IMR-90 (cell line): ENCODE measurements around the gene ST6GALNAC3.

Experiments
- BHLHE40 ChIP-seq: fragments of 150-350 bp; IDR thresholded peaks from 2 replicates; pipeline ENCODE4 v1.6.1; 2016; ENCODE audit warnings: mild to moderate bottlenecking, low read depth, low read length
- POLR2A ChIP-seq: IDR thresholded peaks from 2 replicates; pipeline ENCODE4 v1.6.1; 2012; ENCODE audit warnings: mild to moderate bottlenecking, low read depth, low read length
- RFX5 ChIP-seq: IDR thresholded peaks from 2 replicates; pipeline ENCODE4 v1.8.0; 2012; ENCODE audit warnings: low read depth, mild to moderate bottlenecking, low read length, moderate library complexity
- SMC3 ChIP-seq: fragments of 150-350 bp; IDR thresholded peaks from 2 replicates; pipeline ENCODE4 v1.6.1; 2016; ENCODE audit warnings: low read depth, mild to moderate bottlenecking, antibody characterized with exemption, low read length, moderate library complexity
- TF ChIP-seq, protein P1 (sequence below): conservative IDR thresholded peaks from 2 replicates; pipeline ENCODE4 v1.5.1; 2012; ENCODE audit warnings: mild to moderate bottlenecking, low read depth, low read length, improper control_type of control experiment

DNA sequence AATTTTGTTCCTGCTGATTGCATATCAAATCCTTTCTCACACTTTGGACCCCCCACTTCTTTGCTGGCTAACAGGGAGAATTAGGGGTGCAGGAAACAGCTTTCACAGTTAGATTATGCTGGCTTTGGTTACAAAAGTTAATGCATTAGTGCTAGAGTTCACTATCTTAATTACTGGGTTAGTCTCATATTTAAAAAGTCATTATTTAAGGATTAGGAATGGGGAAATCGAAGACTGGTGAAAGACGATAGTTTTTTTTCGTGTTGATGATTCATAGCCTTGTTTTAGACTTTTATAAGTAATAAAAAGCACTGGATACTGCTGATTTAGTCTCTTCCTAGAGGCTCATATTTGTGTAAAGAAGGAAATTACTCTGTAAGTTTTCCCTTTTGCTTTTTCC is 11.6 kb downstream of the ST6GALNAC3 start:
- TF ChIP-seq, protein P1, sequence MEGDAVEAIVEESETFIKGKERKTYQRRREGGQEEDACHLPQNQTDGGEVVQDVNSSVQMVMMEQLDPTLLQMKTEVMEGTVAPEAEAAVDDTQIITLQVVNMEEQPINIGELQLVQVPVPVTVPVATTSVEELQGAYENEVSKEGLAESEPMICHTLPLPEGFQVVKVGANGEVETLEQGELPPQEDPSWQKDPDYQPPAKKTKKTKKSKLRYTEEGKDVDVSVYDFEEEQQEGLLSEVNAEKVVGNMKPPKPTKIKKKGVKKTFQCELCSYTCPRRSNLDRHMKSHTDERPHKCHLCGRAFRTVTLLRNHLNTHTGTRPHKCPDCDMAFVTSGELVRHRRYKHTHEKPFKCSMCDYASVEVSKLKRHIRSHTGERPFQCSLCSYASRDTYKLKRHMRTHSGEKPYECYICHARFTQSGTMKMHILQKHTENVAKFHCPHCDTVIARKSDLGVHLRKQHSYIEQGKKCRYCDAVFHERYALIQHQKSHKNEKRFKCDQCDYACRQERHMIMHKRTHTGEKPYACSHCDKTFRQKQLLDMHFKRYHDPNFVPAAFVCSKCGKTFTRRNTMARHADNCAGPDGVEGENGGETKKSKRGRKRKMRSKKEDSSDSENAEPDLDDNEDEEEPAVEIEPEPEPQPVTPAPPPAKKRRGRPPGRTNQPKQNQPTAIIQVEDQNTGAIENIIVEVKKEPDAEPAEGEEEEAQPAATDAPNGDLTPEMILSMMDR: no peak
- TF ChIP-seq RFX5: no peak
- TF ChIP-seq BHLHE40: no peak
- no peak for TF ChIP-seq POLR2A
- TF ChIP-seq SMC3: no peak
